GM21723 (cell line): ENCODE measurements around the gene EFHD2.
"Not testable (repeated sequence)": the region's sequence is repeated elsewhere in the genome, so short reads cannot be mapped to it uniquely, and the experiment has no call there.

ENCODE experiments used
- ATAC-seq: cut with Tn5 transposase; IDR thresholded peaks from one replicate; pipeline ENCODE4 v1.9.1; 2021; ENCODE audit warnings: mild to moderate bottlenecking, moderate library complexity; ENCODE audit not compliant: unreplicated experiment

Gene EFHD2

DNA sequence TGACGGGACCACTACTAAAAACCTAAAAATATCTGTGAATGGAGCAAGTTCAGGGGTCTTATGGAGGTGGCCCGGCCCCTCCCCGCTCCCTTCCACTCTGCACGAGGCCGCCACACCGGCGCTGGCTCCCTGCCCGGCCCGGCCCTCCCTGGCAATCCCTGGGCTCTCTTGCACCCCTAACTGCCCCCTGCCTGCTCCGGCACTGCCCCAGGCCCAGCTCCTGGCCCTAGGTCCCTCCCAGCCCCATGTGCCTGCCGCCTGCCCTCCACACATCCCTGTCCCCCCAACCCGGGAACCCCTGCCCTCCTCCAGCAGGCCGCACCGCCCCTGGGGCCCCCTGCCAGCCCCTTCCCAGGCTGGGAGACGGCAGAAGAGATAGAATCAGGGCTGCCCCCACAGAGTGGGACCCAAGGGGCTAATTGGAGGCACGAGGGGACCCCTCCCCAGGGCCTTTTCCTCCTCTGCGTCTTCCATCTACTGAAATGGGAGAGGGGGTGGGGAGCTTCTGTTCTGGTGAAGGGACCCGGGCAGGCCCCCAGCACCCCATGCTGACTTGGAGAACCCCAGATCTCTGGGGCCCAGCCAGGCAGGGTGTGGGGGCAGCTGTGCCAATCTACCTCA lies 19.2 kb downstream of the EFHD2 start:
- no peak for ATAC-seq

DNA sequence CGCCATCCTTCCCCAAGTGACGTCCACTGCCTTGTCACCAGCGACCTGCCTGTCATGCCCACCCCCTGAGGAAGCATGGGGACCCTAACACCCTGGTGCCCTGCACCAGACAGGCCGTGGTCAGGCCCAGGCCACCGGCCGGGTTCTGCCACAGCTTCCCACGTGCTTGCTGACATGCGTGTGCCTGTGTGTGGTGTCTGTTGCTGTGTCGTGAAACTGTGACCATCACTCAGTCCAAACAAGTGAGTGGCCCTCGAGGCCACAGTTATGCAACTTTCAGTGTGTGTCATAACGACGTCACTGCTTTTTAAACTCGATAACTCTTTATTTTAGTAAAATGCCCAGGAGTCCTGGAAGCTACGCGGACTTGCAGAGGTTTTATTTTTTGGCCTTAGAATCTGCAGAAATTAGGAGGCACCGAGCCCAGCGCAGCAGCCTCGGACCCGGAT lies 20.0 kb downstream of the EFHD2 start:
- no peak for ATAC-seq

DNA sequence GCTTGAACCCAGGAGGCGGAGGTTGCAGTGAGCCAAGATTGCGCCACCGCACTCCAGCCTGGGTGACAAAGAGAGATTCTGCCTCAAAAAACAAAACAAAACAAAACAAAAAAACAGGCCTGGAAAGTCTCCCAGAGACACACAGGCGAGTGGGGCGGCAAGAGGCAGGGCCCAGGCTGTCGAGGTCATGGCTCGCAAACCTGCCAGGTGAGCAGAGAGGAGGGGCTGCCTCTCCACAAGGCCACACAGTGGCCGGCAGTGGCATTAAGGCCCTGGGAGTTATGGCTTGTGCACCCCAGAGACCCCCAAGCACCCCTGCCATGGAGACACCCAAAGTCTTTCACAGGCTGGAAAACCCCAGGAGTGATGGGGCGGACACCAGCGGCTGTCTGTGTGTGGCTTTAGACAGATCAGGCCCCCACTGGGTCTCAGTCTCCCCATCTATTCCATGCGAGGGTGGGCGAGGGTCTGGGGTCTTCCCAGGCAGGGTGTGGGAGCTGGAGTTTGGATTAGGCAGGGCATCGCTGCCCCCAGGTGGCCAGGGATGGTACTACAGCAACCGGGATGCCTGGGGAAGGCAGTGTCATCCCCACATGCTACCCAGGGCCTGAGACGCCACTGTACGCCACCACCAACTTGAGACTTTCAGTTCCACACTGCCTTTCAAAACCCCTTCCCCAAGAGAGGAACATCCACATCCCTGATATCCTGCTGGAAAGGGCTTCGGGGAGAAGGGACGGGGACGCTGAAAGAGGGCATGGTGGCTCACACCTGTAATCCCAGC lies 21.3 kb downstream of the EFHD2 start:
- no peak for ATAC-seq

DNA sequence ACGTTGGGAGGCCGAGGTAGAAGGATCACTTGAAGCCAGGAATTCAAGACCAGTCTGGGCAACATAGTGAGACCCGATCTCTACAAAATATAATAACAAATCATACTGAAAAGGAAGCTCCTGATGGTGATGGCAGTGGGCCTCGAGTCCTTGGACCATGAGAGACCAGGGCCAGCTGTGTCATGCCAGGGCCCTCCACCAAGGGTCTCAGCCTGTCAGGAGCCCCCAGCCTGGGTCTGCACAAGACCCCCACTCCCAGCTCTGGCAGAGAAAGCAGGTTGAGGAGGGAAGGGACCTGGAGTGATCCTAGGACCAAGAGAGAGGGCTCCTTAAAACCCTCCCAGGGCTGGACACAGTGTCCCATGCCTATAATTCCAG lies 21.9 kb downstream of the EFHD2 start:
- ATAC-seq = no peak

DNA sequence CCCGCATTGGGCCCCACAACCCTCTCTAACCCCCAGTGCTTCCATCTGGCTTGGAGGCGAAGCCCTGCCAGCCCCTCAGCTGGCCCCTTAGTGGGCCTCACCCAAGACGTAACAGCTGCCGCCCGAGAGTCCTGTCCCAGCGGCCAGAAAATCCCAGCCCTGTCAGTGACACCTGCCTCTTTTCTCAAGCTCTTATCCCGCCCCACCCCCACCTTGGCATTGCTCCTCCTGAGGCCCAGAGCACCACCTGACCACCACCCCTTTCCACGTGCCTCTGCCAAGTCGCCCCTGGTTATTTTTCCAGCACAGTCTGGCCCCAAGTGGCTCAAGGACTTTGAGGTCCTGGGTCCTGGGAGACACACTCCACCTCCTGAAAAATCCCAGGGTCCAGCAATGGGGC lies 22.6 kb downstream of the EFHD2 start:
- no peak for ATAC-seq

DNA sequence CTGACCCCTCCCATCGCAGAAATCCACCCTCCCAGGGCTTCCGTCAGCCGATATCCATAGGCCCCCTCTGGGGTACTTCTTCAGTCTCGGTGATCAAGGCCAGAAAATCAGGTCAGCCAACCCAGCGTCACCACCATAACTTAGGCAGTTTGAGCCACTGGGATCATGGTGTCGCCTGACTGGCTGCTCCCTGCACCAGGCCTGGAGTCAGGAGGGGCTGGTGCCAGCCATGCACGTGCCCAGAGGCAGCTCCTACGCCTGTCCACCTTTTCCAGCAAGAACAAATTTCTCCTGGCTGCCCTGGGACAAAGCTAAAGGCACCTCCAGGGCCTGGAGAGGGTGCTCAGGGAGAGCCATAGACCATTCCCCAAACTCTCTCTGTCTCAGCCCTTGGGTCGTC lies 23.8 kb downstream of the EFHD2 start:
- no peak for ATAC-seq

DNA sequence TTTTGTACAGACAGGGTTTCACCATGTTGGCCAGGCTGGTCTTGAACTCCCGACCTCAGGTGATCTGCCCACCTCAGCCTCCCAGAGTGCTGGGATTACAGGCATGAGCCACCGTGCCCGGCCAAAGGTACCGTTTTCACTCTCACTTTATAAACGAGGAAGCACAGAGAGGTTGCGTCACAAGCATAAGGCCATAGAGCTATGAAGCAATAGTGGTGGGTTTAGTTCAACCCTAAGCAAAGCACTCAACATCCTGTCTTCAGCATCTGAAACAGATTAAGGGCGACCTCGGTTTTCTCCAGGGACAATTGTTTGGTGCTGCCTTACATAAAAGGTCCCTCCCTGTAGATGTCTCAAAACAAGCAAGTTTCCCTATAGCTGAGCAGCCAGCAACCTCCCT lies 25.1 kb downstream of the EFHD2 start:
- ATAC-seq = not testable (repeated sequence)

DNA sequence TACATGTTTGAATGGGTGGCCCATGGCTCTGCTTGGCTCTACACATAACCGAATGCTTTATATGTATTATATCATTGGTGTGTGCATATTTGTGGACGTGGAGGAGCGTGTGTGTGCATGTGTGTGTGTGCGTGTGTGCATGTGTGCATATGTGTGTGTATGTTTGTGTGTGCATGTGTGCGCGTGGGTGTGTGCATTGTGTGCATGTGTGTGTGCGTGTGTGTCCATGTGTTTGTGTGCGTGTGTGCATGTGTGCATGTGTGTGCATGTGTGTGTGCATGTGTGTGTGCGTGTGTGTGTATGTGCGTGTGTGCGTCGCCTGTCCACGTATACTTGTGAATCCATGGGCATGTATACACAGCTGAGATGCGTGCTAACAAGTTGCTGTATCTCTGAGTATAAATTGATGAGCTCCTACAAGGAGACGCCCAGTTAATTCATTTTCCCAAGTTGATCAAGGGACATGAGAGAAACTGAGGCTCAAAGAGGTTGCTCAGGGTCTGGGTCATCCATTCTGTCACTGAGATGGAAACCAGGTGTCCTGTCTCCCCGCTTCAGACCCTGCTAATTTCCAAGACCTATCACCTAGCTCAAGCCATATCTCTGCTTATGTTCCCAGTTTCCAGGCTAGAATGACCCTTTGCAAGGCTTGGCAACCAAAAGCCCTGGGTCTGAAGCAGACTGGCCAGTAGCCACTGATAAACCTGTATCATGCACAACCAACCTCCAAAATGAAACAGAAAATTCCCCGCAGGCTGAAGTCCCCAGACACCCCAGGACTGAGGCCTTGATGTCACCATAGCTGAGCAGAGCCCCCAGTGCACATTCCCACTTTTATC lies 25.8 kb downstream of the EFHD2 start:
- no peak for ATAC-seq

DNA sequence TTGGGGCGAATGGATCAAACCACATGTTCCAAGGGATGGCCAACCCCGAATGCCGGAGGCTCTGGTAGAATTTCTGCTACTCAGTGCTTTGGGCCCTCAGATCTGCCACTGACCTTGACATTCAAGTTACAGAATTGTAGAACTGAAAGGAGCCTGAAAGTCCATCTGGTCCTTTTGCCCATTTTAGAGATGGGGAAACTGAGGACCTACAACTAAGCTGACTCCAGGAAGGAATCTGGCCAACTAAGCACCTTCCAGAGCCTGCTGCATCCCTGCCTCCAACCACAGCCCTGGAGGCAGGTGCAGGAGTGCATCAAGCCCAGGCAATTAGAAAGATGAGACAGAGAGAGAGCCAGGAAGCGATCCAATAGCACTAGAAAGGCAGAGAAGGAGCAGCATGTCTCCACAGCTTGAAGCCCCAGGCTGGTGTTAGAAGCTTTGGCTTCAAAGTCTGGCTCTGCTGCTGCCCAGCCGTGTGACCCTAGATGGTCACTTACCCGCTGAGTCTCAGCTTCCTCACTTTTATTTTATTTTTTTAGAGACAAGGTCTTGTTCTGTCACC lies 27.3 kb downstream of the EFHD2 start:
- ATAC-seq = no peak

DNA sequence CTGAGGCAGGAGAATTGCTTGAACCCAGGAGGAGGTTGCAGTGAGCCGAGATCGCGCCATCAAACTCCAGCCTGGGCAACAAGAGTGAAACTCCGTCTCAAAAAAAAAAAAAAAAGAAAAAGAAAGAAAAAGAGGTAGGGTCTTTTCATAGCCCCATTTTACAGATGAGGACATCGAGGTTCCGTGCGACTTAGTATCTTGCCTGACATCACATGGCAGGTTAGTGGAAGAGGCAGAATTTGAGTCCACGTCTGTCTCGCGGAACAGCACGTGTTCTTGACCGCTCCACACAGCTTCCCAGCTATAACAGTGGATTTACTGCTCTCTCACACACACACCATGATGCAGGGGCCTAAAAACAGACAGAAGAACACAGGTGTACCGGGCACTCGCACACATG lies 29.6 kb downstream of the EFHD2 start:
- ATAC-seq = no peak

DNA sequence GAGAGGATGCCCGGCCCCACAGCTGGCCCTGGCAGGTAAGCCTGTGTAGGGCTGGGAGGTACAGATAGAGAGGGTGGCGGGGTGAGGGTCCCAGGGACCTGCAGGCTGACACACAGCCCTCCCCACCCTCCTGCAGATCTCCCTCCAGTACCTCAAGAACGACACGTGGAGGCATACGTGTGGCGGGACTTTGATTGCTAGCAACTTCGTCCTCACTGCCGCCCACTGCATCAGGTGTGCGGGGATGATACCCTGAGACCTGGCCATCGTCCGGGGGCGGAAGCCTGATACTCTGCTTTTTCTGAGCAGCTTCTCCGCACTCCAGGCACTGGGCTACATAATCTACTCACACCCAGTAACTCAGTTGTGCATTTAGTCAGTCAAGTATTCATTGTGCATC lies 30.7 kb downstream of the EFHD2 start:
- ATAC-seq = no peak

DNA sequence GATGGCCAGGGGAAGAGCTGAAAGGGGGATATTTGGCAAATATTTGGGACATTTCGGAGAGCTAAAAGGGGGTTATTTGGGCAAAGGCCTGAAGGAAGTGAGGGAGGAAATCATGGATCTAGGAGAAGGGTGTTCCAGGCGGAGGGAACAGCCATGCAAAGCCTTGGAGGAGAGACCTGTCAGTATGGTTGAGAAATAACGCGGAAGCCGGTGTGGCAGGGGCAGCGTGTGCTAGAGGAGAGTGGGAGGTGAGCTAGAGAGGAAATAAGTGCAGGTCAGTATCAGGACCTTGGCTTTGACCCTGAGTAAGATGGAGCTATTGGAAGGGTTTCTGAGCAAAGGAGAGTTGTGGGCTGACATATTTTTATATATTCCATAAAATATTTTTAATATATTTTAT lies 31.6 kb downstream of the EFHD2 start:
- no peak for ATAC-seq

DNA sequence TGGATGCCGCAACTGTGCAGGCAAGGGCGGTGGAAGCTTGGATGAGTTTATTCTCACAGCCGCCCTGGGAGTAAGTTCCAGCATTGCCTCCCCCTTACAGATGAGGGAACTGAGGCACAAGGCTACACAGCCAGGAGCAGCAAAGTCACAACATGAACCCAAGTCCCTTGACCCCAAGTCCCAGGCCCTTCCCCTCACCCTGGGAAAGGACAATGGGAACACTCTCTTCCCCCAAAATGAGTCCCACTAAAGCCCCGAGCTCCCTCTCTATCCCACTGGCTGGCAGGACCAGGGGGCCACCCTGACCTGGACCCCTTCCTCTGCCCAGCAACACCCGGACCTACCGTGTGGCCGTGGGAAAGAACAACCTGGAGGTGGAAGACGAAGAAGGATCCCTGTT lies 32.4 kb downstream of the EFHD2 start:
- no peak for ATAC-seq

DNA sequence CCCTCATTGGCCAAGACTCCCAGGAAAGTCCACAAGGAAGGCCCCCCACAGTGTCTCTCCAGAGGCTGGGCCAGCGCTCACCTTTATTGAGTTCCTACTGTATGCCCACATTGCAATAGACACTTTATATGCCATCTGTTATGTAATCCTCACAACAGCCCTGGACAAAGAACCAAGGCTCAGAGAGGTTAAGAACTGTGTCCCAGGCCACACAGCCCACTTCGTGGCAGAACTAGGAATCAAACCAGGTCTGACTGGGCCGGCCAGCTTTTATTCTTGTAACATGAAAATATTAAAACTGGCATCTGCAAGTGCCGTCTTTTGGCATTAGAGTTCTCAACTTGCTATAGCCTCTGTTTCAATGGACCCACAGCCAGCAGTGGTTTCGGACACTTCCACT lies 33.1 kb downstream of the EFHD2 start:
- no peak for ATAC-seq

DNA sequence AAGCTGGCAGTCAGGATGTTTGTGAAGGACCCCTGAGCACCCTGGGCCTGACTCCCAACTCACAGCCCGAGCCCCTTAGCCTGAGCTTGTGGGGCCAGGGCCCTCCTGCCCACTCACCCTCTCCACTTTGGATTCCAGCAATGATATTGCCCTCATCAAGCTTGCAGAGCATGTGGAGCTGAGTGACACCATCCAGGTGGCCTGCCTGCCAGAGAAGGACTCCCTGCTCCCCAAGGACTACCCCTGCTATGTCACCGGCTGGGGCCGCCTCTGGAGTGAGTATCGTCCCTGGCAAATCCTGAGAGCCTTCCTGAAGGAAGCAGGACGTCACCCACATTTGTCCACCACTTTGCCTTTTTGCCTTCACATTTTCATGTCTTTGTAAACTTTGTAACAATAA lies 33.6 kb downstream of the EFHD2 start:
- ATAC-seq = no peak

DNA sequence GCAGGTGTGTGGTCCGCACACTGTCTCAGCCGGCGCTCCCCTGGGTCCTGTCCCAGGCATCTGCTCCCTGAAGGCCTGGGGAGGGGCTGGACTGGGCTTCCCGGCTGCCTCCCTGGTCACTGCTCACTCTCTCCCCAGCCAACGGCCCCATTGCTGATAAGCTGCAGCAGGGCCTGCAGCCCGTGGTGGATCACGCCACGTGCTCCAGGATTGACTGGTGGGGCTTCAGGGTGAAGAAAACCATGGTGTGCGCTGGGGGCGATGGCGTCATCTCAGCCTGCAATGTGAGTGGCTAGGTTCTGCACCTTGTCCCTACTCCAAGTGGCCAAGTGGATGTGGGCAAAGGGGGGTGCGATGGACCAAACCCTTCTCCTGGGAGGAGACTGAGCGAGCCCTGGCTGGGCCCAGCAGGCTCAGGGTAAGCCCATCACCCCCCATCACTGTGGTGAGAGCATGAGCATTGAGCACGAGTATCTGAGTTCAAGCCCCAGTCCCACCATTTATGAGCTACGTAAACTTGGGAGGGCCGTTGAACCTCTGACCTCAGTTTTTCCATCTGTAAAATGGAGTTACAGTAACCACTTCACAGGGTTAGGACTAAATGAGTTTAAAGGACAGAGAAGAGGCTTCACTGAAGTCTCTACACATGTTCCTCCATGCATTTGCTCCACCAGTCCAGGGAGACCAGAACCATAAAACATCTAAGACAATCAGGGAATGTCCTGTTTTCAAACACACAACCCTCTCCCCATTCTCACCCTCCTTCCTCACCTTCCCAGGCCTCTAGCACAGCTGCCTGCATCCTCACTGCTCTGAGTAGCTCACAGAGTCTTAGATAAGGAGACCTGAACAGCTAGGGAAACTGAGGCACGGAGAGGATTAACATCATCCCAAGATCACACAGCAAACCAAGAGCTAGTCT lies 35.0 kb downstream of the EFHD2 start:
- ATAC-seq = no peak

DNA sequence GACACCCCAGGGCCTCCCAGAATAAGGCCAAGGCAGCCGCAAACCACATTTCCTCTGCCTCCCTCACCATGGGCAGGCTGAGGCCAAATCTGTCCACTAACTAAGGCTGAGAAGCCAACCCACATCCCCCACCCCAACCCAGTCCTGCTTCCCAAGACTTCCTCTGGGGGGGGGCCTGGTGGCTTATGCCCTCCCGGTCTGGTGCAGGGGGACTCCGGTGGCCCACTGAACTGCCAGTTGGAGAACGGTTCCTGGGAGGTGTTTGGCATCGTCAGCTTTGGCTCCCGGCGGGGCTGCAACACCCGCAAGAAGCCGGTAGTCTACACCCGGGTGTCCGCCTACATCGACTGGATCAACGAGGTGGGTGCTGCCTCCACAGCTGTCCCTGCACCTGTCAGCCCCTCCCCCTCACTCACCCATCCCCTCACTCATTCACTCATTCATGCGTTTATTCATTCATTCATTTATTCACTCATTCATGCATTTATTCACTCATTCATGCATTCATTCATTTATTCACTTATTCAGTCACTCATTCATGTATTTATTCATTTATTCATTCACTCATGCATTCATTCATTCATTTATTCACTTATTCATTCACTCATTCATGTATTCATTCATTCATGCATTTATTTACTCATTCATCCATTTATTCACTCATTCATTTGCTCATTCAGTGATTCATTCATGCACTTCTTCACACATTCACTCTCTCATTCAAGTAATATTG lies 35.9 kb downstream of the EFHD2 start:
- no peak for ATAC-seq

DNA sequence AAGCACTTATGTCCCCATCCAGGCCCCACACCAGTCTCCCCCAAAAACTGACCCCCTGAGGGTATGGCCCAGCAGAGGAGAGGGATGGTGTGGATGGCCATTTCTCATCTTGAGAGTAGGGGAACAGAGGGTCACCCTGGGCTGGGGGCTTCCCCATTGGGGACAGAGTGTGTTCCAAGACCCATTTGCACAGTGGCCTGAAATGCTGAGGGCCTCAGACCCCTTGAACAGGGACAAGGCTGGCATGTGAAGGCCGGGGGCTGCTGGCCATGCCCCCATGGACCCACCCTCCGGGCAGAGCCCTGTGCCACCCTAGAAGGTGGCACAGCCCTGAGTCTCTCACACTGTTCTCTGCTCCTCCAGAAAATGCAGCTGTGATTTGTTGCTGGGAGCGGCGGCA lies 36.5 kb downstream of the EFHD2 start:
- no peak for ATAC-seq

DNA sequence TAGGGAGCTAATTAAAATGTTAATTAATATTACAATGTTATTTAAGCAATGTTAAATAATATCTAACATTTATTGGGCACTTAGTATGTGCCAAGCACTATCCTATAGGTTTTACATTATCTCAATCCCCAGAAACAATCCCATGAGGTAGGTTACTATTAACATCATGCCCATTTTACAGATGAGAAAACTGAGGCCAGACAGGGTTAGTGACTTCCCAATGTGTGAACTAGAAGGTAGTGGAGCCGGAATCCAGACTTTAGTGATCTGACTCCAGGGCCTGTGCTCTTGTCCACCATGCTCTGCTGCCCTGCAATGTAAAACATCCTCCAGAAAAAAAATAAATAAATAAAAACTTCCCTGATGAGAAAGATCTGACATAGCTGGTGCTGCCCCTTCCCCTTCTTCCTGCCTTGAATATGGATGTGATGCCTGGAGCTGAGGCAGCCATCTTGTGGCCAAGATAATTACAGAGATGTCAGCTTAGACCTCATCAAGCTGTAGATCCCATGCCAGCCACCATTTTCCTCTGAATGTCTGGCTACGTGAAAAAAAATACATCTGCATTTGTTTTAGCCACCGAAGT lies 39.3 kb downstream of the EFHD2 start:
- no peak for ATAC-seq
